CD14-positive monocyte (primary cell): ENCODE measurements around the gene POLR3K. TPM values are rescaled to one million over a fixed set of nuclear protein-coding genes. Genes with fewer than 3 reads are reported as not detected.

ENCODE experiments used
- DNase-seq, 3 donors: peaks; one replicate each; pipeline ENCODE4 v3.0.0-alpha.2; 2011 to 2022
- H2AFZ ChIP-seq: 2 replicates; pipeline ENCODE4 v1.6.0; 2012; ENCODE audit warnings: mild to moderate bottlenecking, low read depth, low read length, inconsistent platforms; ENCODE audit not compliant: insufficient read depth, poor library complexity, severe bottlenecking
- H3K27ac ChIP-seq, 2 donors: 1 replicate in 1 of 2; 2 replicates in 1 of 2; pipeline ENCODE4 v1.5.1; 2012 to 2013; ENCODE audit warnings: low read length in 2 of 2, control low read depth in 1 of 2, inconsistent platforms in 1 of 2, low read depth in 1 of 2, mild to moderate bottlenecking in 1 of 2
- H3K27me3 ChIP-seq, 2 donors: one replicate each; pipeline versions ENCODE4 v1.6.0 to v1.6.1; 2011 to 2013; ENCODE audit warnings: low read length in 2 of 2; ENCODE audit not compliant: control insufficient read depth in 2 of 2, insufficient read depth in 2 of 2
- H3K36me3 ChIP-seq, 2 donors: replicated peaks in 1 of 2; 1 replicate in 1 of 2; 2 replicates in 1 of 2; pipeline versions ENCODE4 v1.5.1 to v1.6.1; 2012 to 2013; ENCODE audit warnings: low read length in 2 of 2, control low read depth in 1 of 2, inconsistent platforms in 1 of 2, mild to moderate bottlenecking in 1 of 2; ENCODE audit not compliant: insufficient read depth in 2 of 2, control insufficient read depth in 1 of 2
- H3K4me1 ChIP-seq, 2 donors: 1 replicate in 1 of 2; 2 replicates in 1 of 2; pipeline versions ENCODE4 v1.5.1 to v1.6.1; 2012 to 2013; ENCODE audit warnings: low read length in 2 of 2, control low read depth in 1 of 2, inconsistent platforms in 1 of 2, mild to moderate bottlenecking in 1 of 2, moderate library complexity in 1 of 2; ENCODE audit not compliant: insufficient read depth in 2 of 2, control insufficient read depth in 1 of 2
- H3K4me2 ChIP-seq: replicated peaks from 2 replicates; pipeline ENCODE3; 2012; ENCODE audit warnings: low read length, moderate library complexity, mild to moderate bottlenecking; ENCODE audit not compliant: poor library complexity, severe bottlenecking; ENCODE audit errors: extremely low read depth
- H3K4me3 ChIP-seq, 3 experiments: fragments of 200-600 bp in 1 of 3; sonication (generic) in 1 of 3; replicated peaks in 1 of 3; 1 replicate in 2 of 3; 2 replicates in 1 of 3; pipeline ENCODE4 v1.5.1; 2011 to 2013; ENCODE audit warnings: low read length in 3 of 3, mild to moderate bottlenecking in 3 of 3, control low read depth in 2 of 3, low read depth in 2 of 3, inconsistent platforms in 1 of 3, moderate library complexity in 1 of 3
- H3K79me2 ChIP-seq: 2 replicates; pipeline ENCODE4 v1.6.0; 2012; ENCODE audit warnings: mild to moderate bottlenecking, control low read depth, inconsistent platforms, low read length, moderate library complexity; ENCODE audit not compliant: insufficient read depth
- H3K9ac ChIP-seq: 2 replicates; pipeline ENCODE4 v1.6.0; 2017; ENCODE audit warnings: low read length, mild to moderate bottlenecking; ENCODE audit not compliant: insufficient read depth, poor library complexity, severe bottlenecking
- H3K9me3 ChIP-seq, 2 donors: replicated peaks in 1 of 2; 1 replicate in 1 of 2; 2 replicates in 1 of 2; pipeline versions ENCODE4 v1.5.1 to v1.6.1; 2012 to 2013; ENCODE audit warnings: low read length in 2 of 2, control low read depth in 1 of 2; ENCODE audit not compliant: control insufficient read depth in 1 of 2, insufficient read depth in 1 of 2
- H4K20me1 ChIP-seq: 2 replicates; pipeline ENCODE4 v1.6.0; 2012; ENCODE audit warnings: mild to moderate bottlenecking, low read length, control low read depth, moderate library complexity; ENCODE audit not compliant: insufficient read depth
- H3K27ac Mint-ChIP-seq, 7 donors: one replicate each; pipeline ENCODE4 v1.8.0; 2020; ENCODE audit warnings: mild to moderate bottlenecking in 7 of 7, mixed read lengths in 7 of 7, moderate library complexity in 6 of 7, inconsistent platforms in 2 of 7
- H3K27me3 Mint-ChIP-seq, 3 donors: one replicate each; pipeline ENCODE4 v1.8.0; 2021 to 2022; ENCODE audit warnings: low read depth in 3 of 3, mild to moderate bottlenecking in 3 of 3, mixed read lengths in 3 of 3, moderate library complexity in 3 of 3, inconsistent platforms in 1 of 3
- H3K36me3 Mint-ChIP-seq, 2 donors: one replicate each; pipeline ENCODE4 v1.8.0; 2020; ENCODE audit warnings: mixed read lengths in 2 of 2, inconsistent platforms in 1 of 2, mild to moderate bottlenecking in 1 of 2
- H3K4me1 Mint-ChIP-seq: one replicate; pipeline ENCODE4 v1.8.0; 2020; ENCODE audit warnings: mild to moderate bottlenecking, mixed read lengths
- H3K4me3 Mint-ChIP-seq, 2 donors: one replicate each; pipeline ENCODE4 v1.8.0; 2020; ENCODE audit warnings: mild to moderate bottlenecking in 2 of 2, mixed read lengths in 2 of 2, moderate library complexity in 1 of 2
- H3K9me3 Mint-ChIP-seq, 7 donors: one replicate each; pipeline ENCODE4 v1.8.0; 2020 to 2022; ENCODE audit warnings: mixed read lengths in 7 of 7, mild to moderate bottlenecking in 6 of 7, moderate library complexity in 6 of 7, inconsistent platforms in 2 of 7
- CTCF ChIP-seq: fragments of 200-600 bp; IDR thresholded peaks from one replicate; pipeline ENCODE4 v1.8.0; 2022; ENCODE audit warnings: antibody characterized with exemption, mild to moderate bottlenecking
- WGBS: methylation state at CpG from one replicate; pipeline ENCODE4 v1.1.5; 2013; ENCODE audit warnings: missing lambda C conversion rate; ENCODE audit not compliant: insufficient coverage; 5-methylcytosine and 5-hydroxymethylcytosine counted together
- intact Hi-C, 2 donors: fragments of 100-400 bp; cut with micrococcal nuclease; formaldehyde crosslinking; loops; one replicate each; pipeline versions ENCODE4 v1.15.0 to v1.15.1; 2023
- polyA plus RNA-seq, 3 donors: library from polyadenylated mRNA; depleted of rRNA in 1 of 3; unstranded in 2 of 3; stranded (reverse) in 1 of 3; fragments of 300-500 nt in 2 of 3; fragments of >200 nt in 1 of 3; fragmentation: Illumina TruSeq in 2 of 3; gene quantifications; 1 replicate in 2 of 3; 2 replicates in 1 of 3; pipeline ENCODE4 v1.2.3, GENCODE V29; 2012 to 2021

The POLR3K gene
- polyA plus RNA-seq, 3 donors, result 9.9 to 20.8 (median 18.7) TPM

- Histone ChIP-seq H3K9ac (no peak overlapping the region), H3K4me2 (no peak overlapping the region), H3K79me2 (peaks cover 8% of the 10 kb centered on the region), H4K20me1 (peaks cover 29% of the 10 kb centered on the region), H2AFZ (no peak overlapping the region), H3K9me3 (no peaks in the 10 kb centered on the region), H3K27me3 (no peaks in the 10 kb centered on the region), H3K27ac (no peak overlapping the region), H3K36me3 (peaks cover 43 to 58% of the 10 kb centered on the region in 2 donors), H3K4me3 (no peak overlapping the region), H3K4me1 (peaks cover 20 to 32% of the 10 kb centered on the region in 2 donors)
- H3K4me3 Mint-ChIP-seq, result no peak overlapping the region
- intact Hi-C loops, result no loop called here
- H3K27ac Mint-ChIP-seq, result no peak overlapping the region
- H3K9me3 Mint-ChIP-seq, result no peaks in the 10 kb centered on the region
- no peak for TF ChIP-seq CTCF
- peaks cover 42 to 75% of the 10 kb centered on the region in 2 donors for H3K36me3 Mint-ChIP-seq
- peaks cover 0 to 4% (median 4%) of the 10 kb centered on the region in 3 donors for H3K27me3 Mint-ChIP-seq
- WGBS, result 98% methylated on average over 20 of the region's 31 CpGs
- peaks cover 40% of the 10 kb centered on the region for H3K4me1 Mint-ChIP-seq
- DNase-seq, result no peak
These were observed 29.7 kb upstream of the POLR3K start for GRCh38 chr16:83060-83603.

GRCh38 chr16:79151-80054 is 26.0 kb upstream of the POLR3K start:
- H3K9me3 ChIP-seq, result no peaks in the 10 kb centered on the region
- Mint-ChIP-seq H3K27me3 (peaks cover 12 to 18% (median 12%) of the 10 kb centered on the region in 3 donors), H3K27ac (peak overlapping the region in 3 of 7 donors; percentile 78 to 85 (median 79)), H3K4me3 (peak overlapping the region; percentile 93 to 98), H3K4me1 (peaks cover 49% of the 10 kb centered on the region), H3K9me3 (peaks cover 0 to 2% (median 0%) of the 10 kb centered on the region in 7 donors), H3K36me3 (peaks cover 24 to 40% of the 10 kb centered on the region in 2 donors)
- H3K4me3 ChIP-seq, result peak overlapping the region in 1 of 3 experiments; percentile 87
- H4K20me1 ChIP-seq, result peaks cover 7% of the 10 kb centered on the region
- intact Hi-C loops, result loop anchor here in 1 of 2 donors (2.0 kb wide), 1 partner anchor 25 kb away; no protein-coding TSS in a partner anchor
- H3K36me3 ChIP-seq, result peaks cover 21 to 23% of the 10 kb centered on the region in 2 donors
- no peak overlapping the region for H2AFZ ChIP-seq
- peak overlapping the region; percentile 83 for H3K9ac ChIP-seq
- 63% methylated on average over 32 of the region's 32 CpGs for WGBS
- H3K27me3 ChIP-seq, result peaks cover 0 to 11% of the 10 kb centered on the region in 2 donors
- H3K79me2 ChIP-seq, result peaks cover 8% of the 10 kb centered on the region
- no peak for TF ChIP-seq CTCF
- H3K4me2 ChIP-seq, result peak overlapping the region; percentile 98
- peaks cover 30 to 44% of the 10 kb centered on the region in 2 donors for H3K4me1 ChIP-seq
- no peak overlapping the region for H3K27ac ChIP-seq
- DNase-seq, result no peak
